GM12874 (cell line): ENCODE results near the gene GP2.

Experiments used
- CTCF ChIP-seq: IDR thresholded peaks from 2 replicates; pipeline ENCODE4 v1.5.1; 2011; ENCODE audit warnings: low read depth, mild to moderate bottlenecking, control low read depth, low read length, moderate library complexity; ENCODE audit not compliant: insufficient read depth

GP2 gene

GRCh38 chr16:20310421-20311395 is 16.6 kb downstream of the GP2 start:
- TF ChIP-seq CTCF: no peak

- TF ChIP-seq CTCF: no peak
Measured at GRCh38 chr16:20309786-20310185, 17.5 kb downstream of the GP2 start.

- no peak for TF ChIP-seq CTCF
Measured at GRCh38 chr16:20308801-20309590, 18.3 kb downstream of the GP2 start.

- TF ChIP-seq CTCF: no peak
Measured at GRCh38 chr16:20308266-20308665, 19.0 kb downstream of the GP2 start.

- no peak for TF ChIP-seq CTCF
Measured at GRCh38 chr16:20307791-20308190, 19.5 kb downstream of the GP2 start.

- TF ChIP-seq CTCF: no peak
Measured at GRCh38 chr16:20307240-20307671, 20.1 kb downstream of the GP2 start.

GRCh38 chr16:20306401-20306800 is 20.9 kb downstream of the GP2 start:
- no peak for TF ChIP-seq CTCF
